CD14-positive monocyte (primary cell): ENCODE results near the gene TSNAX. TPM values are rescaled to one million over a fixed set of nuclear protein-coding genes. Genes with fewer than 3 reads are reported as not detected.

Experiments
- DNase-seq, 3 donors: peaks; one replicate each; pipeline ENCODE4 v3.0.0-alpha.2; 2011 to 2022
- H2AFZ ChIP-seq: 2 replicates; pipeline ENCODE4 v1.6.0; 2012; ENCODE audit warnings: mild to moderate bottlenecking, low read depth, low read length, inconsistent platforms; ENCODE audit not compliant: insufficient read depth, poor library complexity, severe bottlenecking
- H3K27ac ChIP-seq, 2 donors: 1 replicate in 1 of 2; 2 replicates in 1 of 2; pipeline ENCODE4 v1.5.1; 2012 to 2013; ENCODE audit warnings: low read length in 2 of 2, control low read depth in 1 of 2, inconsistent platforms in 1 of 2, low read depth in 1 of 2, mild to moderate bottlenecking in 1 of 2
- H3K27me3 ChIP-seq, 2 donors: one replicate each; pipeline versions ENCODE4 v1.6.0 to v1.6.1; 2011 to 2013; ENCODE audit warnings: low read length in 2 of 2; ENCODE audit not compliant: control insufficient read depth in 2 of 2, insufficient read depth in 2 of 2
- H3K36me3 ChIP-seq, 2 donors: replicated peaks in 1 of 2; 1 replicate in 1 of 2; 2 replicates in 1 of 2; pipeline versions ENCODE4 v1.5.1 to v1.6.1; 2012 to 2013; ENCODE audit warnings: low read length in 2 of 2, control low read depth in 1 of 2, inconsistent platforms in 1 of 2, mild to moderate bottlenecking in 1 of 2; ENCODE audit not compliant: insufficient read depth in 2 of 2, control insufficient read depth in 1 of 2
- H3K4me1 ChIP-seq, 2 donors: 1 replicate in 1 of 2; 2 replicates in 1 of 2; pipeline versions ENCODE4 v1.5.1 to v1.6.1; 2012 to 2013; ENCODE audit warnings: low read length in 2 of 2, control low read depth in 1 of 2, inconsistent platforms in 1 of 2, mild to moderate bottlenecking in 1 of 2, moderate library complexity in 1 of 2; ENCODE audit not compliant: insufficient read depth in 2 of 2, control insufficient read depth in 1 of 2
- H3K4me2 ChIP-seq: replicated peaks from 2 replicates; pipeline ENCODE3; 2012; ENCODE audit warnings: low read length, moderate library complexity, mild to moderate bottlenecking; ENCODE audit not compliant: poor library complexity, severe bottlenecking; ENCODE audit errors: extremely low read depth
- H3K4me3 ChIP-seq, 3 experiments: fragments of 200-600 bp in 1 of 3; sonication (generic) in 1 of 3; replicated peaks in 1 of 3; 1 replicate in 2 of 3; 2 replicates in 1 of 3; pipeline ENCODE4 v1.5.1; 2011 to 2013; ENCODE audit warnings: low read length in 3 of 3, mild to moderate bottlenecking in 3 of 3, control low read depth in 2 of 3, low read depth in 2 of 3, inconsistent platforms in 1 of 3, moderate library complexity in 1 of 3
- H3K79me2 ChIP-seq: 2 replicates; pipeline ENCODE4 v1.6.0; 2012; ENCODE audit warnings: mild to moderate bottlenecking, control low read depth, inconsistent platforms, low read length, moderate library complexity; ENCODE audit not compliant: insufficient read depth
- H3K9ac ChIP-seq: 2 replicates; pipeline ENCODE4 v1.6.0; 2017; ENCODE audit warnings: low read length, mild to moderate bottlenecking; ENCODE audit not compliant: insufficient read depth, poor library complexity, severe bottlenecking
- H3K9me3 ChIP-seq, 2 donors: replicated peaks in 1 of 2; 1 replicate in 1 of 2; 2 replicates in 1 of 2; pipeline versions ENCODE4 v1.5.1 to v1.6.1; 2012 to 2013; ENCODE audit warnings: low read length in 2 of 2, control low read depth in 1 of 2; ENCODE audit not compliant: control insufficient read depth in 1 of 2, insufficient read depth in 1 of 2
- H4K20me1 ChIP-seq: 2 replicates; pipeline ENCODE4 v1.6.0; 2012; ENCODE audit warnings: mild to moderate bottlenecking, low read length, control low read depth, moderate library complexity; ENCODE audit not compliant: insufficient read depth
- H3K27ac Mint-ChIP-seq, 7 donors: one replicate each; pipeline ENCODE4 v1.8.0; 2020; ENCODE audit warnings: mild to moderate bottlenecking in 7 of 7, mixed read lengths in 7 of 7, moderate library complexity in 6 of 7, inconsistent platforms in 2 of 7
- H3K27me3 Mint-ChIP-seq, 3 donors: one replicate each; pipeline ENCODE4 v1.8.0; 2021 to 2022; ENCODE audit warnings: low read depth in 3 of 3, mild to moderate bottlenecking in 3 of 3, mixed read lengths in 3 of 3, moderate library complexity in 3 of 3, inconsistent platforms in 1 of 3
- H3K36me3 Mint-ChIP-seq, 2 donors: one replicate each; pipeline ENCODE4 v1.8.0; 2020; ENCODE audit warnings: mixed read lengths in 2 of 2, inconsistent platforms in 1 of 2, mild to moderate bottlenecking in 1 of 2
- H3K4me1 Mint-ChIP-seq: one replicate; pipeline ENCODE4 v1.8.0; 2020; ENCODE audit warnings: mild to moderate bottlenecking, mixed read lengths
- H3K4me3 Mint-ChIP-seq, 2 donors: one replicate each; pipeline ENCODE4 v1.8.0; 2020; ENCODE audit warnings: mild to moderate bottlenecking in 2 of 2, mixed read lengths in 2 of 2, moderate library complexity in 1 of 2
- H3K9me3 Mint-ChIP-seq, 7 donors: one replicate each; pipeline ENCODE4 v1.8.0; 2020 to 2022; ENCODE audit warnings: mixed read lengths in 7 of 7, mild to moderate bottlenecking in 6 of 7, moderate library complexity in 6 of 7, inconsistent platforms in 2 of 7
- CTCF ChIP-seq: fragments of 200-600 bp; IDR thresholded peaks from one replicate; pipeline ENCODE4 v1.8.0; 2022; ENCODE audit warnings: antibody characterized with exemption, mild to moderate bottlenecking
- WGBS: methylation state at CpG from one replicate; pipeline ENCODE4 v1.1.5; 2013; ENCODE audit warnings: missing lambda C conversion rate; ENCODE audit not compliant: insufficient coverage; 5-methylcytosine and 5-hydroxymethylcytosine counted together
- intact Hi-C, 2 donors: fragments of 100-400 bp; cut with micrococcal nuclease; formaldehyde crosslinking; loops; one replicate each; pipeline versions ENCODE4 v1.15.0 to v1.15.1; 2023
- polyA plus RNA-seq, 3 donors: library from polyadenylated mRNA; depleted of rRNA in 1 of 3; unstranded in 2 of 3; stranded (reverse) in 1 of 3; fragments of 300-500 nt in 2 of 3; fragments of >200 nt in 1 of 3; fragmentation: Illumina TruSeq in 2 of 3; gene quantifications; 1 replicate in 2 of 3; 2 replicates in 1 of 3; pipeline ENCODE4 v1.2.3, GENCODE V29; 2012 to 2021

The TSNAX gene
- polyA plus RNA-seq, 3 donors: 15.6 to 86.9 (median 82.0) TPM

- peaks cover 6% of the 10 kb centered on the region for H3K4me1 Mint-ChIP-seq
- Histone ChIP-seq H2AFZ (no peak overlapping the region), H3K9ac (no peak overlapping the region), H3K79me2 (no peaks in the 10 kb centered on the region), H4K20me1 (no peaks in the 10 kb centered on the region), H3K27me3 (no peaks in the 10 kb centered on the region), H3K4me3 (no peak overlapping the region), H3K4me2 (no peak overlapping the region), H3K36me3 (no peaks in the 10 kb centered on the region), H3K4me1 (peaks cover 0 to 5% of the 10 kb centered on the region in 2 donors), H3K27ac (no peak overlapping the region), H3K9me3 (no peaks in the 10 kb centered on the region)
- intact Hi-C loops: no loop called here
- no peaks in the 10 kb centered on the region for H3K36me3 Mint-ChIP-seq
- H3K4me3 Mint-ChIP-seq: no peak overlapping the region
- WGBS: no CpG with 5 or more reads among the region's 2 CpGs
- DNase-seq: no peak
- no peak overlapping the region for H3K27ac Mint-ChIP-seq
- no peak for TF ChIP-seq CTCF
- no peaks in the 10 kb centered on the region for H3K9me3 Mint-ChIP-seq
- peaks cover 0 to 2% (median 0%) of the 10 kb centered on the region in 3 donors for H3K27me3 Mint-ChIP-seq
Observed at GRCh38 chr1:231581859-231582258, 53.4 kb downstream of the TSNAX start.

- Histone ChIP-seq H3K27ac (no peak overlapping the region), H3K4me3 (no peak overlapping the region), H3K9me3 (no peaks in the 10 kb centered on the region), H3K79me2 (no peaks in the 10 kb centered on the region), H3K4me1 (peaks cover 0 to 5% of the 10 kb centered on the region in 2 donors), H4K20me1 (no peaks in the 10 kb centered on the region), H3K36me3 (no peaks in the 10 kb centered on the region), H3K27me3 (no peaks in the 10 kb centered on the region), H3K9ac (no peak overlapping the region), H2AFZ (no peak overlapping the region), H3K4me2 (no peak overlapping the region)
- TF ChIP-seq CTCF: no peak
- Mint-ChIP-seq H3K4me3 (no peak overlapping the region), H3K27me3 (peaks cover 0 to 2% (median 0%) of the 10 kb centered on the region in 3 donors), H3K4me1 (peaks cover 6% of the 10 kb centered on the region), H3K36me3 (no peaks in the 10 kb centered on the region), H3K27ac (no peak overlapping the region), H3K9me3 (no peaks in the 10 kb centered on the region)
- intact Hi-C loops: no loop called here
- no peak for DNase-seq
- WGBS: no CpG with 5 or more reads among the region's 6 CpGs
Observed at GRCh38 chr1:231583376-231583775, 54.9 kb downstream of the TSNAX start.
